GM21515 (cell line): ENCODE results near the gene PTPRM.
"Not testable (repeated sequence)": the region's sequence is repeated elsewhere in the genome, so short reads cannot be mapped to it uniquely, and the experiment has no call there.

Experiments used
- ATAC-seq: cut with Tn5 transposase; IDR thresholded peaks from one replicate; pipeline ENCODE4 v1.9.1; 2021; ENCODE audit not compliant: unreplicated experiment

Gene PTPRM

GRCh38 chr18:8439055-8439454 is 871.9 kb downstream of the PTPRM start:
- no peak for ATAC-seq

GRCh38 chr18:8443505-8443904 is 876.4 kb downstream of the PTPRM start:
- ATAC-seq, result no peak

- ATAC-seq, result not testable (repeated sequence)
These were observed 879.8 kb downstream of the PTPRM start for GRCh38 chr18:8446936-8447335.

- ATAC-seq, result no peak
These were observed 881.0 kb downstream of the PTPRM start for GRCh38 chr18:8448130-8448529.

- no peak for ATAC-seq
These were observed 882.9 kb downstream of the PTPRM start for GRCh38 chr18:8450013-8450412.

- no peak for ATAC-seq
These were observed 884.0 kb downstream of the PTPRM start for GRCh38 chr18:8450898-8451665.

GRCh38 chr18:8453528-8453927 is 886.4 kb downstream of the PTPRM start:
- ATAC-seq, result no peak

- no peak for ATAC-seq
These were observed 887.0 kb downstream of the PTPRM start for GRCh38 chr18:8454136-8454535.

GRCh38 chr18:8455661-8456614 is 888.8 kb downstream of the PTPRM start:
- no peak for ATAC-seq
